Fibroblast of the aortic adventitia (primary cell): ENCODE data around the gene SRGAP3. TPM values are rescaled to one million over a fixed set of nuclear protein-coding genes. Genes with fewer than 3 reads are reported as not detected.

Experiments
- DNase-seq: peaks from one replicate; pipeline ENCODE4 v3.0.0-alpha.2; 2010; ENCODE audit warnings: low read depth
- H3K4me3 ChIP-seq: 2 replicates; pipeline ENCODE4 v1.5.1; 2011; ENCODE audit warnings: low read depth, mild to moderate bottlenecking, control low read depth, low read length, moderate library complexity
- total RNA-seq: library from RNA; depleted of rRNA; stranded (reverse); fragments of >200 nt; gene quantifications from 2 replicates; pipeline ENCODE4 v1.2.3, GENCODE V29; 2012; ENCODE audit warnings: low replicate concordance
- TF ChIP-seq, protein P1 (sequence below): IDR thresholded peaks from 2 replicates; pipeline ENCODE4 v1.5.1; 2011; ENCODE audit warnings: mild to moderate bottlenecking, low read length, control low read depth, inconsistent platforms; ENCODE audit not compliant: insufficient read depth

The SRGAP3 gene
- total RNA-seq, 1 donor: 4.6 TPM

DNA sequence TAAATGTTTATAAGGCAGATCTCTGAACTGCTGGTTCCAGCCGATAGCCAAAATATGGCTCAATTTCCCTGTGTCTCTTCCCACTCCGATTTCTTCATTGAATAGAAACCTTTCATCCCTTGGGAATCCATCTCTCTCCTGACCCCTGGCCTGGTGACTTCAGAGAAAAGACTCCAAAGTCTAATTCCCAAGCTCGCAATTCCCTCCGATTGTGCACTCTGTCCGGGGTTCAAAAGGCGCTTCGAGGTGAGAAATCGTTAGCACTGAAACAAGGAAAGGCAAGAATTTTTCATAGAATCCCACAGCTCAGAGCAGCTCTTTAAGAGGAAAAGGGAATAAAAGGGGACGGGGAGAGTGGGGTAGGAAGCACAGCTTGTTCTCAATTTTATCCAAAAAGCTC lies 267.7 kb downstream of the SRGAP3 start:
- TF ChIP-seq, protein P1, sequence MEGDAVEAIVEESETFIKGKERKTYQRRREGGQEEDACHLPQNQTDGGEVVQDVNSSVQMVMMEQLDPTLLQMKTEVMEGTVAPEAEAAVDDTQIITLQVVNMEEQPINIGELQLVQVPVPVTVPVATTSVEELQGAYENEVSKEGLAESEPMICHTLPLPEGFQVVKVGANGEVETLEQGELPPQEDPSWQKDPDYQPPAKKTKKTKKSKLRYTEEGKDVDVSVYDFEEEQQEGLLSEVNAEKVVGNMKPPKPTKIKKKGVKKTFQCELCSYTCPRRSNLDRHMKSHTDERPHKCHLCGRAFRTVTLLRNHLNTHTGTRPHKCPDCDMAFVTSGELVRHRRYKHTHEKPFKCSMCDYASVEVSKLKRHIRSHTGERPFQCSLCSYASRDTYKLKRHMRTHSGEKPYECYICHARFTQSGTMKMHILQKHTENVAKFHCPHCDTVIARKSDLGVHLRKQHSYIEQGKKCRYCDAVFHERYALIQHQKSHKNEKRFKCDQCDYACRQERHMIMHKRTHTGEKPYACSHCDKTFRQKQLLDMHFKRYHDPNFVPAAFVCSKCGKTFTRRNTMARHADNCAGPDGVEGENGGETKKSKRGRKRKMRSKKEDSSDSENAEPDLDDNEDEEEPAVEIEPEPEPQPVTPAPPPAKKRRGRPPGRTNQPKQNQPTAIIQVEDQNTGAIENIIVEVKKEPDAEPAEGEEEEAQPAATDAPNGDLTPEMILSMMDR: no peak
- H3K4me3 ChIP-seq: no peak overlapping the region
- no peak for DNase-seq

DNA sequence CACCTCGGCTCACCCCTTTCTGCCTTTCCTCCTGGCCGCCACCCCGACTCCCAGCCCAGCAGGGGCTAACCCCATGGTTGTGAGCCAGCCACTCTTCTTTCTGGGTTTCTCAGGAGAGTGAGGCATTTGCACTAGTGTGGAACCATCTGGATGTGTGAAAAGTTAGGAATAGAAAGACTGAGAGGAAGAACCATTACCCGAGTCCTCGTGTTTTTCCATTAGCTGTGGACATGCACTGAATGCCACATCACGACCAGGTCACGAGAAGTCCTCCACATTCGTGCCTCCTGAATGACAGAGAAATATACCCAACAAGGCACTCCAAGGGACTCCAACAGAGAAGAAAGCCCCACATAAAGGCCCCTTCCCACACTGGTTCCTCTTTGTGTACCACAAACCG lies 268.1 kb downstream of the SRGAP3 start:
- TF ChIP-seq, protein P1: no peak
- H3K4me3 ChIP-seq: no peak overlapping the region
- no peak for DNase-seq

DNA sequence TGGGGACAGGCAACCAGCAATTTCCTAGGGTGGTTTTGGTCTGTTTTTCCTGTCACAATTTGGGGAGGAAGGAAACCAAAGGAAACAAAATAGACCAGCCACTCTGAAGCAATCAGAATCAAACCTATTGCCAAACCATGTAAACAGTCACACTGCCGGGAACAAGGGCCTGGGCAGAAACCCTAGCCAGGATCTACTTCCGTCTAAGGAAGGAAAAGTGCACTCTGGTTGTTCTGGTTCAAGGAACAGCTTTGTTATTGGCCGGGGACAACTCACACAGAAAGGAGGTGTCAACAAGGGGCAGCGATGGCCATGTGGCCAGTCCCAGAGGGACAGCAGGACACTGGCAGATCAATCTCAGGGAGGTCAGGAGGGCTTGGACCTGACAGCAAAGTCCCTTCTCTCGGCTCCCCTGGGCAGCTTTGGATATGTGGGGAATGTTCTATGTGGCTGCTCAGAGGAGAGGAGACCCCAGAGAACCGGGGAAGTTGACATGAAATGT lies 268.6 kb downstream of the SRGAP3 start:
- H3K4me3 ChIP-seq: no peak overlapping the region
- peak; percentile 13 for DNase-seq
- TF ChIP-seq, protein P1: no peak

DNA sequence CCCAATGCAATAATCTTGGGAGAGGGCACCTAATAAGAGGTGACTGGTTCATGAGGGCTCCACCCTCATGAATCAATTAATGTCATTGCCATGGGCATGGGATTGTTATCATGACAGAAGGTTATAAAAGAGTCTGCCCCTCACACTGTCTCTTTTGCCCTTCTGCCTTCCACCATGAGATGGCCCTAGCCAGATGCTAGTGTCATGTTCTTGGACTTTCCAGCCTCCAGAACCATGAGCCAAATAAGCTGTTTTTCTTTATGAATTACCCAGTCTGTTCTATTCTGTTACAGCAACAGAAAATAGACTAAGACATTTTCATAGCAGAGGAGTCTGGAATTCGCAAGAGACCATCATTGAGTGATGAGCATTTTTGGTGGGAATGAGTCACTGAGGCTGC lies 270.2 kb downstream of the SRGAP3 start:
- TF ChIP-seq, protein P1: no peak
- no peak for DNase-seq
- no peak overlapping the region for H3K4me3 ChIP-seq

DNA sequence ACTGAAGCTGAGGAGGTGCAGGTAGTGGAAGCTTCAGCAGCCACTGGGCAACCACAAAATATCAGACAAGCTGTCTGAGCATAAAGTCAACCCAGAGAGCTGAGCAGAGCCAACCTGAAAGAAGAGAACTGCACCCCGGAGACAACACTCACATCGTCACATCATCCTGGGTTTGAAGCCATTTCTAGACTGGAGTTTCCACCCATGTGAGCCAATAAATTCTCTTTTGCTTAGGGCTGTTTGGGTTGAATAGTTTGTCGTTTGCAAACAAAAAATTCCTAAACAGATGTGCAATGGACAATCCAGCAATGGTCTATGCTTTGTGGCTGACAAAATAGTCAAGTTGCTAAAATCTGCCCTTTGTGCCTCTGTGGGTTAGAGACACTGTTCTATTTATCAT lies 270.9 kb downstream of the SRGAP3 start:
- no peak for DNase-seq
- no peak overlapping the region for H3K4me3 ChIP-seq
- TF ChIP-seq, protein P1: no peak

DNA sequence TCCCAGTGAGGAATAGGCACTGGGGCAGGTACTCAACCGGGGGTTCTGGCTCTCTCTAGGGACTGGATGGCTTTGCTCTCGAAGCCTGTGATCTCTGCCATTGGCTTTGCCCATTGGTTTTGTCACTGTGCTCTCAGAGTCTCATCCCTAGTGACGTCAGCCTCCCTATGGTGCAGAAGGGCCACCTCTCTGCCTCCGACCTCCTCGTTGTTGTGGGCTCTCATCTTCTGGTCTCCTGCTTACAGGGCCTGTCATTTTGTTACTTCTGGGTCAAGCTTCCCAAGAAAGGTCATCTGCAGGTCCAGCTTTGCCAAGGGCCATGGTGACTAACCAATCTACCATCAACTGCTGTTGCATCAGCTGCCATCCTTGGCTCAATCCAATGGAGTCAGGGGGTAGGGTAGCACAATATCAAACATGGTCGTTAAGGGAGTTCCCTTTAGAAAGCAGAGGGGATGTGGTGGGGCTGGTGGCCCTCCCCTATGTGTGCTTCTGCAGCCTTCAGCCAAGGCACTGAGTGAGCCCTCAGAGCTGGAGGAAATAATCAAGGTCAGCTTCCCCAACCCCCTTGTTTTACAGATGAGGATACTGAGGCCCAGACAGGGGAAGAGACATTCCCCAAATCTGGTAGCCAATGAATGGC lies 272.8 kb downstream of the SRGAP3 start:
- H3K4me3 ChIP-seq: no peak overlapping the region
- DNase-seq: no peak
- TF ChIP-seq, protein P1: no peak
